KMS-11 (cell line): ENCODE measurements around the gene RASAL2.

Source experiments
- H2AFZ ChIP-seq: fragments of 200-600 bp; sonication (generic); 2 replicates; pipeline ENCODE4 v1.6.1; 2016; ENCODE audit warnings: antibody characterized with exemption, mixed run types, low read depth
- H3K27ac ChIP-seq: fragments of 200-600 bp; sonication (generic); 2 replicates; pipeline ENCODE4 v1.6.1; 2016; ENCODE audit warnings: mild to moderate bottlenecking, mixed run types
- H3K27me3 ChIP-seq: fragments of 200-600 bp; sonication (generic); 2 replicates; pipeline ENCODE4 v1.6.1; 2017; ENCODE audit warnings: mild to moderate bottlenecking, low read depth, mixed run types, moderate library complexity; ENCODE audit not compliant: insufficient read depth
- H3K36me3 ChIP-seq: fragments of 200-600 bp; sonication (generic); 2 replicates; pipeline ENCODE4 v1.6.1; 2017; ENCODE audit warnings: mild to moderate bottlenecking, mixed run types; ENCODE audit not compliant: insufficient read depth
- H3K4me1 ChIP-seq: fragments of 200-600 bp; sonication (generic); 2 replicates; pipeline ENCODE4 v1.6.1; 2016; ENCODE audit warnings: mild to moderate bottlenecking, low read depth, mixed run types; ENCODE audit not compliant: poor library complexity, severe bottlenecking
- H3K4me2 ChIP-seq: fragments of 200-600 bp; sonication (generic); 2 replicates; pipeline ENCODE4 v1.7.0; 2016; ENCODE audit warnings: mild to moderate bottlenecking, mixed run types
- H3K4me3 ChIP-seq: fragments of 200-600 bp; sonication (generic); IDR thresholded peaks from 2 replicates; pipeline ENCODE4 v1.6.1; 2017; ENCODE audit warnings: low read depth, low read length, mixed read lengths; ENCODE audit not compliant: insufficient read depth
- H3K79me2 ChIP-seq: fragments of 200-600 bp; sonication (generic); 2 replicates; pipeline ENCODE4 v1.6.1; 2016; ENCODE audit warnings: low read depth, mixed run types; ENCODE audit not compliant: insufficient read depth
- H3K9ac ChIP-seq: fragments of 200-600 bp; sonication (generic); 2 replicates; pipeline ENCODE4 v1.6.1; 2016; ENCODE audit warnings: mild to moderate bottlenecking, mixed run types
- H4K20me1 ChIP-seq: fragments of 200-600 bp; sonication (generic); 2 replicates; pipeline ENCODE4 v1.6.1; 2016; ENCODE audit warnings: mild to moderate bottlenecking, mixed run types; ENCODE audit not compliant: insufficient read depth
- TF ChIP-seq, protein P1 (sequence below): fragments of 200-600 bp; sonication (generic); conservative IDR thresholded peaks from 2 replicates; pipeline ENCODE4 v1.6.1; 2017; ENCODE audit warnings: low read depth, mild to moderate bottlenecking, antibody characterized with exemption, low read length, moderate library complexity, mixed read lengths

Gene RASAL2

DNA sequence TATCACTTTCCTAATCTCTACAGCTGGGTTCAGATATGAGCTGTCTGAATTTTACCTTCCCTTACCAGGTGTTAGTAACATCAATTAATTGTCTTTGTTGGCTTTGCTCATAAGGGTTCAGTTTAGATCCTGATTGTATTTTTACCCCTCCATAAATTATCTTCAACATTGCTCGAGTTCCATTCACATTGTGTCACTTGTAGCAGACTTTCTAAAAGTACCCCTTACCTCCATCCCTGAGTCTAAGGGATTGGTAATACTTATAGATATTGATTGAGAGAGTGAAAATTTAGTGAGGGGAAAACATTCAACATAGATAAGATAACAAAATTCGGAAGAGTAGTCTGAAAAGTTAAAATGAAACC lies 7.3 kb downstream of the RASAL2 start:
- Histone ChIP-seq H2AFZ (no peak overlapping the region), H3K79me2 (no peaks in the 10 kb centered on the region), H3K4me2 (peak overlapping the region; percentile 17; the same call in 1 of the 2 replicates), H3K36me3 (no peaks in the 10 kb centered on the region), H3K27ac (no peak overlapping the region), H3K9ac (no peak overlapping the region), H3K27me3 (no peaks in the 10 kb centered on the region), H3K4me3 (no peak overlapping the region), H4K20me1 (no peaks in the 10 kb centered on the region), H3K4me1 (peaks cover 35% of the 10 kb centered on the region)
- TF ChIP-seq, protein P1, sequence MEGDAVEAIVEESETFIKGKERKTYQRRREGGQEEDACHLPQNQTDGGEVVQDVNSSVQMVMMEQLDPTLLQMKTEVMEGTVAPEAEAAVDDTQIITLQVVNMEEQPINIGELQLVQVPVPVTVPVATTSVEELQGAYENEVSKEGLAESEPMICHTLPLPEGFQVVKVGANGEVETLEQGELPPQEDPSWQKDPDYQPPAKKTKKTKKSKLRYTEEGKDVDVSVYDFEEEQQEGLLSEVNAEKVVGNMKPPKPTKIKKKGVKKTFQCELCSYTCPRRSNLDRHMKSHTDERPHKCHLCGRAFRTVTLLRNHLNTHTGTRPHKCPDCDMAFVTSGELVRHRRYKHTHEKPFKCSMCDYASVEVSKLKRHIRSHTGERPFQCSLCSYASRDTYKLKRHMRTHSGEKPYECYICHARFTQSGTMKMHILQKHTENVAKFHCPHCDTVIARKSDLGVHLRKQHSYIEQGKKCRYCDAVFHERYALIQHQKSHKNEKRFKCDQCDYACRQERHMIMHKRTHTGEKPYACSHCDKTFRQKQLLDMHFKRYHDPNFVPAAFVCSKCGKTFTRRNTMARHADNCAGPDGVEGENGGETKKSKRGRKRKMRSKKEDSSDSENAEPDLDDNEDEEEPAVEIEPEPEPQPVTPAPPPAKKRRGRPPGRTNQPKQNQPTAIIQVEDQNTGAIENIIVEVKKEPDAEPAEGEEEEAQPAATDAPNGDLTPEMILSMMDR, result no peak

DNA sequence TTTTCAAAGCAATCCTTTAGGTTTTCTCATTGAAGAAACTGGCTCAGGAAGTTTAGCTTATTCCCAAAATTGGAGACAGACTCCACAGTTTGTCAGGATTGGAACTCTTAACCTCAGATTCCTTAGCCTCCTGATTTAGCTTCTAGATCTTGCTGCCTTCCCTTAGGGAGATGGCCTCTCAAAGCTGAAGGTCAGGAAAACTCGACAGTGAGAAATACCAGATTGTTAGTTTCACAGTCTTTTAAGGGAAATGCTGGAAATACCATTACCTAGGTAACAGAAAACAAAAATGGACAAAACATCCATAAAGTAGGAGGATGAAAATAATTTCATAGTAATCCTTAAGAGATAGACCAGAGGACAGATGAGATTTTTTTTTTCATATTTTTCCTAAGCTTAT lies 7.8 kb downstream of the RASAL2 start:
- TF ChIP-seq, protein P1, result no peak
- Histone ChIP-seq H3K36me3 (no peaks in the 10 kb centered on the region), H3K27me3 (no peaks in the 10 kb centered on the region), H3K9ac (no peak overlapping the region), H3K27ac (no peak overlapping the region), H3K4me3 (no peak overlapping the region), H3K79me2 (no peaks in the 10 kb centered on the region), H3K4me2 (no peak overlapping the region; the same call in 1 of the 2 replicates), H2AFZ (no peak overlapping the region), H4K20me1 (no peaks in the 10 kb centered on the region), H3K4me1 (peaks cover 35% of the 10 kb centered on the region)

DNA sequence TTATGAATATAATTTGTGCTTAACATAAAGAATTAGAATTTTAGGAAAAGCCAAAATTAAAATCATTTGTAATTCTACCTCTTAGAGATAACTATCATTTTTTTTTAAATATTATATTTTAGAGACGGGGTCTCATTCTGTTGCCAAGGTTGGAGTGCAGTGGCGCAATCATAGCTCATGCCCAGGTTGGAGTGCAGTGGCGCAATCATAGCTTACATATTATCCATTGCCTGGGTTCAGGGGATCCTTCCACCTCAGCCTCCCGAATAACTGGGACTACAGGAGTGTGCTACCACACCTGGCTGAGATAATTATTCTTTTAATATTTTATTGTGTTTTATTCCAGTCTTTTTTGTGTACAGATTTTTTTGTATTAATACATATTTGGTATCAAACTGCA lies 8.3 kb downstream of the RASAL2 start:
- TF ChIP-seq, protein P1, result no peak
- Histone ChIP-seq H3K4me1 (peaks cover 29% of the 10 kb centered on the region), H4K20me1 (no peaks in the 10 kb centered on the region), H3K79me2 (no peaks in the 10 kb centered on the region), H3K9ac (no peak overlapping the region), H2AFZ (no peak overlapping the region), H3K4me2 (no peak overlapping the region), H3K27me3 (no peaks in the 10 kb centered on the region), H3K36me3 (no peaks in the 10 kb centered on the region), H3K27ac (no peak overlapping the region), H3K4me3 (no peak overlapping the region)

DNA sequence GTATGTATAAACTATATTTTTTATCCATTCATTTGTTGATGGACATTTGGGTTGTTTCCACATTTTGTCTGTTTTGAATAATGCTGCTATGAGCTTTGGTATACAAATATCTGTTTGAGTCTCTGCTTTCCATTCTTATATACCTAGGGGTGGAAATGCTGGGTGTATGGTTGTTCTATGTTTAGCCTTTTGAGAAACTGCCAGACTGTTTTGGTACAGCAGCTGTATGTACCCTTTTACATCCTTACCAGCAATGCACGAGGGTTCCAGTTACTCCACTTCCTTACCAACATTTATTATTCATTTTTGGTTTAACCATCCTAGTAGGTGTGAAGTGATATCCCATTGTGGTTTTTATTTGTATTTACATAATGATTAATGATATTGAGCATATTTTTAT lies 13.9 kb downstream of the RASAL2 start:
- H3K27ac ChIP-seq, result no peak overlapping the region
- no peak overlapping the region for H3K9ac ChIP-seq
- no peak overlapping the region for H3K4me2 ChIP-seq
- H3K27me3 ChIP-seq, result no peaks in the 10 kb centered on the region
- no peaks in the 10 kb centered on the region for H3K79me2 ChIP-seq
- no peaks in the 10 kb centered on the region for H3K36me3 ChIP-seq
- no peak overlapping the region for H3K4me3 ChIP-seq
- no peaks in the 10 kb centered on the region for H4K20me1 ChIP-seq
- TF ChIP-seq, protein P1, result no peak
- no peaks in the 10 kb centered on the region for H3K4me1 ChIP-seq
- H2AFZ ChIP-seq, result no peak overlapping the region
